ENCODE results near the gene ZBED3.

Gene ZBED3

DNA sequence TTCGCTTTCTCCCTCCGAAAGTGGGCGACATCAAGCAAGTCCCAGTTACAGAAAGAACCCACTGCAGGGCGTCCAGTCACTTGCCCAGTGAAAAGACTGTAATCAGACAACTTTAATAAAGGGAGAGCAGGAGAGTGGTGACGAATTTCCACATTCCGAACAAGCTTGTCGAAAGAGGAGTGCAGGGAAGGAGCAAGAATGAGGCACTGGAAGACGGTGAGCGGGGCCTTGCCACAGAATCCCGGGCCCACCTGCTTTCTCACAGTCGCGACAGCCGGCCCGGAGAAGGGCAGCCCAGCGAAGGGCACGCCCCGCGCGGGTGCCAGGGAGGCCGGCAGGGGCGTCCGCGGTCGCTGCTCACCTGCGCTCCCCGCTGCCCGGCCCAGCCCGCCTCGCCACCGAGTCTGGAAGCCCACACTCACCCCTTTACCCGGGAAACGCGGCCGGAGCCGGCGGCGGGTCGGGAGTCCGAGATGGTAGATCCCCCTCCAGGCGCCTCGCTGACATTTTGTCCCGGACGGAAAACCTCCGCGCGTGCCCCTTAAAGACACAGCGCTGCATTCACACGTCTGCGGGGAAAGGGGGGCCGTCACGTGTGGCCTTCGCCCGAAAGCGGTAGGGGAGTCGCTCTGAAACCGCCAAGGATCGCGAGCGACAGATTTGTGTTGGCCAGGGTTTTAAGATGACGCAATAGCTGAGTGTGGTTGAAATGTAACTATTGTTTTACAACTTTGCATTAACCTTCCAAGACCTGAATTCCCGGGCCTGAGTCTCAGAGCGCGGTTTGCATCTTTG is at the start of gene ZBED3:
ZBED3 (minus strand) TSS at position 597 of the 795 bp plus-strand sequence. CDS start 9,407 bp downstream, outside the sequence.
- TF ChIP-seq CTCF (IDR thresholded peaks at IDR 0.05): peak in 1 of 2 experiments; percentile 18
- peak; percentile 67 to 86 for DNase-seq
- peaks cover 0 to 6% (median 0%) of the 10 kb centered on the region in 3 donors for H3K36me3 ChIP-seq
- H3K4me3 ChIP-seq: peak within 1 kb of the TSS; percentile 67 to 89
- H3K27me3 ChIP-seq: no peaks in the 10 kb centered on the region
- intact Hi-C loops (cut with DNase I; ENCODE audit: low total_unique reads): loop anchor here (5.0 kb wide), 1 partner anchor 50 kb away; no protein-coding TSS in a partner anchor
- H3K4me1 ChIP-seq: peaks cover 0 to 19% (median 7%) of the 10 kb centered on the region in 4 donors
- peak within 1 kb of the TSS; percentile 84 to 94 for H3K27ac ChIP-seq
- no peaks in the 10 kb centered on the region for H3K9me3 ChIP-seq

GRCh38 chr5:77133061-77133758 is 46.1 kb upstream of the ZBED3 start:
- no peaks in the 10 kb centered on the region for H3K9me3 ChIP-seq
- H3K4me3 ChIP-seq: no peak overlapping the region
- H3K27me3 ChIP-seq: no peaks in the 10 kb centered on the region
- no peak overlapping the region for H3K27ac ChIP-seq
- TF ChIP-seq CTCF (IDR thresholded peaks at IDR 0.05): no peak
- DNase-seq: peak; percentile 71 to 75
- H3K4me1 ChIP-seq: peaks cover 0 to 3% (median 0%) of the 10 kb centered on the region in 4 donors
- no peaks in the 10 kb centered on the region for H3K36me3 ChIP-seq
- intact Hi-C loops (cut with DNase I; ENCODE audit: low total_unique reads): no loop called here

GRCh38 chr5:77131361-77131760 is 44.3 kb upstream of the ZBED3 start:
- H3K27me3 ChIP-seq: no peaks in the 10 kb centered on the region
- TF ChIP-seq CTCF (IDR thresholded peaks at IDR 0.05): no peak
- no peak overlapping the region for H3K4me3 ChIP-seq
- peaks cover 0 to 3% (median 0%) of the 10 kb centered on the region in 4 donors for H3K4me1 ChIP-seq
- no peak overlapping the region for H3K27ac ChIP-seq
- H3K9me3 ChIP-seq: no peaks in the 10 kb centered on the region
- H3K36me3 ChIP-seq: no peaks in the 10 kb centered on the region
- intact Hi-C loops (cut with DNase I; ENCODE audit: low total_unique reads): no loop called here
- no peak for DNase-seq

- Histone ChIP-seq H3K4me1 (peaks cover 0 to 3% (median 0%) of the 10 kb centered on the region in 4 donors), H3K27ac (no peak overlapping the region), H3K36me3 (no peaks in the 10 kb centered on the region), H3K27me3 (no peaks in the 10 kb centered on the region), H3K9me3 (no peaks in the 10 kb centered on the region), H3K4me3 (no peak overlapping the region)
- no peak for DNase-seq
- TF ChIP-seq CTCF (IDR thresholded peaks at IDR 0.05): no peak
- intact Hi-C loops (cut with DNase I; ENCODE audit: low total_unique reads): no loop called here
Measured at GRCh38 chr5:77129391-77129990, 42.4 kb upstream of the ZBED3 start.

DNA sequence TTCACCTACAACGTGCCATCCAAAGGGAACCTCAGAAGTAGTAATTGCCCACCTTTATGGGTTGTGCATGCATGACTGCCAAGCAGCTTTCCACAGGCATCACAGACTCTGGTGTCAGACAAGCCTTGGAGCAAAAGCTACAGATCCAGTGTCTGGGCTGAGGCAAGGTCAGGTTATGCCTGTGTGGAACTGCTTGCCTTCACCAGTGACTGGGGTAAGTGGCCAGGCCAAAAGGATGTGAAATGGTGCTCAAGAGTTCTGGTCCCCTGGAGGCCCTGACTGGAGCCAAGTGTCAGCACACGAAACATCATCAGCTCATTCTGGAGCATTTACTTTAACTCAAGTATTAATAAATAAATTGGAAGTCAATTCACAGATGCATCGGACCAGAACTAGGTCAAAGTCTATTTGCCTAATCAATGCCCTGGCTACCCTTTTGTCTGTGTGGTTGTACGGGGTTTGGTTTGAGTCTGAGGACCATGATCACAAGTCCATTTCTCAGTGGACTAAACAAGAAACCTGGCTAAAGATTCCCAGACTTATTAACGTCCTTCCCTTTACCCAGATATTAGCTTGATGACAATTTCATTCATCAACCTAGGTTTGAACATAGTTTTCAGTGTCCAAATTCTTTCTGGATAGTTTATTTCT is 41.5 kb upstream of the ZBED3 start:
- Histone ChIP-seq H3K4me3 (no peak overlapping the region), H3K4me1 (no peaks in the 10 kb centered on the region), H3K36me3 (no peaks in the 10 kb centered on the region), H3K27me3 (no peaks in the 10 kb centered on the region), H3K27ac (no peak overlapping the region), H3K9me3 (no peaks in the 10 kb centered on the region)
- no peak for DNase-seq
- TF ChIP-seq CTCF (IDR thresholded peaks at IDR 0.05): no peak
- intact Hi-C loops (cut with DNase I; ENCODE audit: low total_unique reads): no loop called here

Measured in tibial artery (tissue), 4 donors.